DOHH2 (cell line): Measurements from ENCODE around the gene SIRT2.
"Not testable (repeated sequence)": the region's sequence is repeated elsewhere in the genome, so short reads cannot be mapped to it uniquely, and the experiment has no call there.

ENCODE experiments used
- CTCF ChIP-seq: fragments of 200-600 bp; sonication (generic); IDR thresholded peaks from one replicate; pipeline ENCODE4 v1.5.1; 2014; ENCODE audit warnings: antibody characterized with exemption, mild to moderate bottlenecking, low read depth, low read length; ENCODE audit not compliant: poor library complexity, severe bottlenecking
- EZH2phosphoT487 ChIP-seq: fragments of 200-600 bp; sonication (generic); IDR thresholded peaks from 2 replicates; pipeline ENCODE4 v1.6.1; 2017; ENCODE audit warnings: borderline replicate concordance, mild to moderate bottlenecking, antibody characterized with exemption, low read length, moderate library complexity, mixed read lengths

- TF ChIP-seq CTCF, EZH2phosphoT487: not testable (repeated sequence)
These were observed 43.7 kb downstream of the SIRT2 start for GRCh38 chr19:38855751-38856150.
